HEK293T (cell line): Measurements from ENCODE around the gene SNX3.

ENCODE experiments used
- BHLHE40 ChIP-seq: fragments of 450-650 bp; IDR thresholded peaks from 2 replicates; pipeline ENCODE4 v1.6.1; 2016; ENCODE audit warnings: mild to moderate bottlenecking, moderate library complexity, borderline replicate concordance
- NFRKB ChIP-seq: fragments of 450-650 bp; IDR thresholded peaks from 2 replicates; pipeline ENCODE4 v1.6.1; 2016; ENCODE audit warnings: mild to moderate bottlenecking, moderate library complexity

DNA sequence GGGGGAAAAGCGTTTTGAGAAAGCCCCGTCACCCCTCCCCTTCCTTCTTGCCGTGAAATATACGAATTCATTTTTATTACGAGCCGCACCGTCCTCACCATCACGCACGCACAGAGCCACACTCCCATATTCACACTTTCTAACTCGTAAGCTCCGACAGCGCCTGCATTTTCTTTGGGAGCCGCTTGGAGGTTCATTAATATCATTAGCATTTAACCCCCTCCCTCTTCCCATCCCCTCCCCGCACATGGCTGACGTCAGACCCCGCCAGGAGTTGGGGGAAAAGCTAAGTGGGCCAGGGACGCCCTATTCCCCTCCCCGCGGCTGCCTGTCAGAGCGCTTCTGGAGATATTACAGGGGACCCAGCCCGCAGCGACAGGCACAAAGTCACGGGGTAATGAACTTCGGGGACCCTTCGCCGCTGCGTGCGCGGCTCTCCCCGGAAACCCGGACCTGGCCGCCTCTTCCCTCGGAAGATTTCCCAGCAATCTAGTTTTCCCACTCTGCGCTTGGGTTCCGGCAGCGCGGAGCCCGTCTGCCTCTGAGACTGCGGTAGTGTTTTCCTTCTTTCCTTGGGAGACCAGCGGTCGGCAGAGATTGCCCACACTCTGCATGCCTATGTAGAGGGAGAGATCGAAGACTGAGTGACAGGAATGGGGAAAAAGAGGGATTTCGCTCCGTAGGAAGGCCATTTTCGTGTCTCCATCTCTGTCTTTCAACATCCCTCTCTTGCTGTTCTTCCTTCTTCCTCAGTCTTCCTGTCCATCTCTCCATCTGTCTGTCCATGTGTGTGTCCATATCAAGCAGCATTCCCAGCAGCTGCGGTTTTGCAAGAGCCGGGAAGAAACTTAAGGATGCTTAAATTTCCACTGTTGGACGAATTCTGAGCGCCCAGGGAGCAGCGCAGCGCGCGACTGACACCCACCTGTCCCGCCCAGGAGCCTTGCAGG, 94.9 kb downstream of the SNX3 start, which contains the start of gene NR2E1:
- TF ChIP-seq BHLHE40 (no peak), NFRKB (no peak)
